BJ (cell line): ENCODE data around the gene RFPL4AL1. TPM values are rescaled to one million over a fixed set of nuclear protein-coding genes. Genes with fewer than 3 reads are reported as not detected.

Experiments
- CTCF ChIA-PET: fragments of 350-600 bp; formaldehyde crosslinking; extraction: SDS; loops from one replicate; lab custom pipeline; 2021; ENCODE audit warnings: antibody characterized with exemption, inconsistent platforms; lab: Yijun Ruan, JAX
- POLR2A ChIA-PET: fragments of 300-600 bp; sonication (Branson Sonifier 250); formaldehyde crosslinking; extraction: SDS; loops from one replicate; lab custom pipeline; 2021; ENCODE audit warnings: antibody characterized with exemption; lab: Charles Lee
- DNase-seq: peaks from one replicate; pipeline ENCODE4 v3.0.0-alpha.2; 2011; ENCODE audit warnings: low read depth
- H3K27me3 ChIP-seq: 2 replicates; pipeline ENCODE4 v1.6.0; 2011; ENCODE audit warnings: low read length; ENCODE audit not compliant: control insufficient read depth, insufficient read depth
- H3K36me3 ChIP-seq: 2 replicates; pipeline ENCODE4 v1.5.1; 2011; ENCODE audit warnings: low read length; ENCODE audit not compliant: control insufficient read depth, insufficient read depth
- H3K4me3 ChIP-seq: 2 replicates; pipeline ENCODE4 v1.5.1; 2011; ENCODE audit warnings: low read depth, mild to moderate bottlenecking, control low read depth, low read length
- CTCF ChIP-seq: IDR thresholded peaks from 2 replicates; pipeline ENCODE4 v1.5.1; 2011; ENCODE audit warnings: low read depth, mild to moderate bottlenecking, control low read depth, inconsistent platforms, low read length, moderate library complexity; ENCODE audit not compliant: insufficient read depth
- polyA plus RNA-seq: library from polyadenylated mRNA; depleted of rRNA; stranded (reverse); fragments of >200 nt; gene quantifications from 2 replicates; pipeline ENCODE4 v1.2.3, GENCODE V29; 2011; rRNA removed

The RFPL4AL1 gene
- polyA plus RNA-seq, 1 experiment = not detected

DNA sequence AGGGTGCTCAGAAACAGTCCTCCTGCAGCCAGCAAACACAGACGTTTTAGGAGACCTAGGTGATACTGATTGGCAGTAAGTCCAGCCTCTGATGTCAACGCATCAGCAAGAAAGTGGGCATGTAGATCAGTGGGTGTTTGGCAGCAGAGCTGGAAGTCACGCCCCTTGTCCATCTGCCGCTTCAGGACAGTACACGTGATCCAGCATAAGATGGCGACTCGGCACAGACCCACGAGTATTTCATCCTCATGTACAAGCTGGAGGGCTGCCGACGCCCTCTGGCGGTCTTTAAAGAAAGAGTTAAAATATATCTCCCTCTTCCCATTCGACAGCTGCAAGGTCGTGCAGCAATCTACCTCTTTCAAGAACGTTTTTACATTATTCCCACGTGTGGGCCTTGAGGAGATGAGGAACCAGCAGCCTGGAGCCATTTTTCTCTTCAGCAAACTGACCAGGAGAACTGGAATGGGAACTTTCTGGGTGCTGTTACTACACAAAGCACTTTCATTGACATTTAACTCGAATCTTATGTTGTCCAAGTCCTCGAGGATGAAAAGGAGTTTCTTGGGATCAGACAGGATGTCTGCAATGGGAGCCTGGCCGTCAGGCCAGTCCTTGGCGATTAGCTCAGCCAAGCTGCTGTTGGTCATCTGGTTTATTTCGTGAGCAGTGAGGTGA lies 40.6 kb downstream of the RFPL4AL1 start:
- 0 out of 2 replicates have a peak, but pooled peaks have one; percentile 19 for TF ChIP-seq CTCF
- CTCF ChIA-PET = interaction anchor here (1.5 kb wide), 1 partner anchor 177 kb away, joined by 5 read pairs; no protein-coding TSS in a partner anchor
- POLR2A ChIA-PET = no interaction called here

GRCh38 chr19:55811340-55811739 lies 42.4 kb downstream of the RFPL4AL1 start:
- Histone ChIP-seq H3K27me3 (no peaks in the 10 kb centered on the region), H3K4me3 (no peak overlapping the region), H3K36me3 (no peaks in the 10 kb centered on the region)
- no peak for TF ChIP-seq CTCF
- ChIA-PET CTCF (no interaction called here), POLR2A (no interaction called here)
- DNase-seq = no peak

More for the DNA sequence above, 40.6 kb downstream of the RFPL4AL1 start:
- Histone ChIP-seq H3K27me3 (no peaks in the 10 kb centered on the region), H3K4me3 (no peak overlapping the region), H3K36me3 (no peaks in the 10 kb centered on the region)
- no peak for DNase-seq

DNA sequence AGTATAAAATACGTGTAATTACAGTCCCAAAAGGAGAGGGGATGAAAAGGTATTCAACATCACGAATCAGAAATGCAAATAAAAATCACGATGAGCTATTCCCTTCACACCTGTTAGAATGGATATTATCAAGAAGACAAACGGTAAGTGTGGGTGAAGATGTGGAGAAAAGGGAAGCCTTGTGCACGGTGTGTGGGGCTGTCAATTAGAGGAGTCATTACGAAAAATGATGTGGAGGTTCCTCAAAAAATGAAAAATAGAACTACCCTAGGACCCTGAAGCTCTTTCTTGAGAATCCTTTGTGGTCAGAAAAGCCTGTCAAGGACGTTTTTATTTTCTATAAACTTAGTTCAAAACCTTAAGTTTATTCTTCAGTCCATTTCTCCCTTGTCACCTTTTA lies 43.5 kb downstream of the RFPL4AL1 start:
- TF ChIP-seq CTCF = no peak
- POLR2A ChIA-PET = no interaction called here
- Histone ChIP-seq H3K36me3 (no peaks in the 10 kb centered on the region), H3K27me3 (no peaks in the 10 kb centered on the region), H3K4me3 (no peak overlapping the region)
- CTCF ChIA-PET = no interaction called here
- no peak for DNase-seq

DNA sequence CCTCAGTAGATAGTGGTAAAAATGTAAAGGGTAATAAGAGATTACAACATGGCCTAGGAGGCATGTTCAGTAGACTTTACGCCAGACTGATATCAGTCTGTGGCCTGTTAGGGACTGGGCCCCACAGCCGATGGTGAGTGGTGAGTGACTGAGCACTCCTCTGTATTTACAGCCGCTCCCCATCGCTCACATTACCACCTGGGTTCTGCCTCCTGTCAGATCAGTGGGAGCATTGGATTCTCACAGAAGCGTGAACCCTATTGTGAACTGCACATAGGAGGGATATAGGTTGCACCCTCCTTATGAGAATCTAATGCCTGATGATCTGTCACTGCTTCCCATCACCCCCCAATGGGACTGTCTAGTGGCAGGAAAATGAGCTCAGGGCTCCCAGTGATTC lies 45.0 kb downstream of the RFPL4AL1 start:
- CTCF ChIA-PET = no interaction called here
- TF ChIP-seq CTCF = no peak
- DNase-seq = no peak
- POLR2A ChIA-PET = no interaction called here
- Histone ChIP-seq H3K4me3 (no peak overlapping the region), H3K27me3 (no peaks in the 10 kb centered on the region), H3K36me3 (no peaks in the 10 kb centered on the region)

DNA sequence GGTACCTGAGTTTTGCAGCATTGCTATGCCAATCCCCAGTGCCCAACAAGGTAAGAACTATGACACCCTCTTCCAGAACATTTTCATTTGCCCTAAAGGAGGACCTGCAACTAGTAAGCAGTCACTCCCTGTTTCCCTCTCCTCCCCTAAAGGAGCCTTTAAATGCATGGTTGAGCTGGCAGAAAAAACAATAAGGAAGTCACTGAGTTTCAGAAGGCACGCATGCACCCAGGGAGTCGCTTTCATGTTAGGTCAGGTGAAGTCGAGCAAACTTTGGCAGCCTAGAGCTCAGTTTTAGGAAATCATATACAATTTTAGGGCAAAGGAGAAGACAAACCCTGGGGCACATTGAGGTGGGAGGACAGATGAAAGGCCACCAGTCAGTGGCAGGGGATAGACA lies 51.1 kb downstream of the RFPL4AL1 start:
- CTCF ChIA-PET = no interaction called here
- Histone ChIP-seq H3K4me3 (no peak overlapping the region), H3K27me3 (no peaks in the 10 kb centered on the region), H3K36me3 (no peaks in the 10 kb centered on the region)
- TF ChIP-seq CTCF = no peak
- DNase-seq = no peak
- POLR2A ChIA-PET = no interaction called here

Other genes with a start within 250 kb of the RFPL4AL1 start
- gene SBK2, start 232.0 kb upstream of the RFPL4AL1 start, polyA plus RNA-seq = 0.07 TPM in 1 of 2 replicates, not detected in the other
- 0.06 and 0.11 TPM in 2 replicates for gene SBK3, start 223.6 kb upstream of the RFPL4AL1 start, polyA plus RNA-seq
- 2.6 and 3.8 TPM in 2 replicates for gene ZNF579, start 188.3 kb upstream of the RFPL4AL1 start, polyA plus RNA-seq
- gene FIZ1, start 169.6 kb upstream of the RFPL4AL1 start, polyA plus RNA-seq = 3.7 and 4.0 TPM in 2 replicates
- 7.8 TPM in 2 replicates for gene ZNF524, start 168.8 kb upstream of the RFPL4AL1 start, polyA plus RNA-seq
- gene ZNF865, start 163.5 kb upstream of the RFPL4AL1 start, polyA plus RNA-seq = 1.2 and 1.4 TPM in 2 replicates
- 2.9 and 4.5 TPM in 2 replicates for gene ZNF784, start 144.6 kb upstream of the RFPL4AL1 start, polyA plus RNA-seq
- 10.3 and 12.2 TPM in 2 replicates for gene ZNF580, start 128.1 kb upstream of the RFPL4AL1 start, polyA plus RNA-seq
- gene ZNF581, start 125.5 kb upstream of the RFPL4AL1 start, polyA plus RNA-seq = 22.1 and 31.3 TPM in 2 replicates
- 5.5 and 8.9 TPM in 2 replicates for gene CCDC106, start 120.9 kb upstream of the RFPL4AL1 start, polyA plus RNA-seq
- 152 and 170 TPM in 2 replicates for gene U2AF2, start 114.1 kb upstream of the RFPL4AL1 start, polyA plus RNA-seq
- gene EPN1, start 93.9 kb upstream of the RFPL4AL1 start, polyA plus RNA-seq = 31.4 and 60.8 TPM in 2 replicates
- not detected in 2 replicates for gene NLRP9, start 30.7 kb upstream of the RFPL4AL1 start, polyA plus RNA-seq
- gene RFPL4A, start 10.0 kb upstream of the RFPL4AL1 start, polyA plus RNA-seq = not detected in 2 replicates
- not detected in 2 replicates for gene NLRP11, start 62.9 kb downstream of the RFPL4AL1 start, polyA plus RNA-seq
- not detected in 2 replicates for gene NLRP4, start 67.4 kb downstream of the RFPL4AL1 start, polyA plus RNA-seq
- not detected in 2 replicates for gene NLRP13, start 163.2 kb downstream of the RFPL4AL1 start, polyA plus RNA-seq
- gene NLRP8, start 178.7 kb downstream of the RFPL4AL1 start, polyA plus RNA-seq = not detected in 2 replicates
- not detected in 2 replicates for gene NLRP5, start 217.7 kb downstream of the RFPL4AL1 start, polyA plus RNA-seq